Endodermal cell (in vitro differentiated cells): ENCODE data around the gene STAT6. TPM values are rescaled to one million over a fixed set of nuclear protein-coding genes. Genes with fewer than 3 reads are reported as not detected.

Experiments
- DNase-seq: peaks from one replicate; pipeline ENCODE4 v3.0.0-alpha.2; 2017
- H3K27ac ChIP-seq: 2 replicates; pipeline ENCODE4 v1.5.1; 2013; ENCODE audit warnings: mild to moderate bottlenecking, low read depth, low read length, moderate library complexity
- H3K27me3 ChIP-seq: 2 replicates; pipeline ENCODE4 v1.6.1; 2013; ENCODE audit warnings: mild to moderate bottlenecking, low read length, moderate library complexity; ENCODE audit not compliant: insufficient read depth, control insufficient read depth, poor library complexity, severe bottlenecking
- H3K36me3 ChIP-seq: 2 replicates; pipeline ENCODE4 v1.7.0; 2013; ENCODE audit warnings: mild to moderate bottlenecking, low read length, moderate library complexity; ENCODE audit not compliant: control insufficient read depth, insufficient read depth
- H3K4me1 ChIP-seq: one replicate; pipeline ENCODE4 v1.7.0; 2013; ENCODE audit warnings: low read length; ENCODE audit not compliant: control insufficient read depth, insufficient read depth
- H3K4me3 ChIP-seq: 2 replicates; pipeline ENCODE4 v1.5.1; 2013; ENCODE audit warnings: mild to moderate bottlenecking, low read length, moderate library complexity
- H3K9ac ChIP-seq: 2 replicates; pipeline ENCODE4 v1.6.1; 2013; ENCODE audit warnings: mild to moderate bottlenecking, low read length, moderate library complexity; ENCODE audit not compliant: poor library complexity, severe bottlenecking; ENCODE audit errors: extremely low read depth
- H3K9me3 ChIP-seq: 2 replicates; pipeline ENCODE4 v1.6.1; 2013; ENCODE audit warnings: mild to moderate bottlenecking, low read length, moderate library complexity; ENCODE audit not compliant: control insufficient read depth
- H3K27ac Mint-ChIP-seq: 2 replicates; pipeline ENCODE4 v1.8.0; 2020; ENCODE audit warnings: mixed read lengths
- H3K27me3 Mint-ChIP-seq: 2 replicates; pipeline ENCODE4 v1.8.0; 2021; ENCODE audit warnings: mild to moderate bottlenecking, mixed read lengths; ENCODE audit not compliant: insufficient read depth
- H3K36me3 Mint-ChIP-seq: 2 replicates; pipeline ENCODE4 v1.8.0; 2020; ENCODE audit warnings: low read depth, mixed read lengths
- H3K4me1 Mint-ChIP-seq: 2 replicates; pipeline ENCODE4 v1.8.0; 2020; ENCODE audit warnings: mixed read lengths
- H3K4me3 Mint-ChIP-seq: 2 replicates; pipeline ENCODE4 v1.8.0; 2020; ENCODE audit warnings: mild to moderate bottlenecking, moderate library complexity, mixed read lengths
- H3K9me3 Mint-ChIP-seq: 2 replicates; pipeline ENCODE4 v1.8.0; 2020; ENCODE audit warnings: mild to moderate bottlenecking, mixed read lengths
- CTCF ChIP-seq: fragments of 200-600 bp; sonication (generic); conservative IDR thresholded peaks from 2 replicates; pipeline ENCODE4 v1.5.0; 2021; ENCODE audit warnings: antibody characterized with exemption, mild to moderate bottlenecking
- WGBS, 2 experiments: methylation state at CpG; one replicate each; pipeline versions ENCODE4 v1.1.5 to v1.1.7; 2013; ENCODE audit warnings: missing lambda C conversion rate in 2 of 2, mixed read lengths in 1 of 2; ENCODE audit not compliant: insufficient coverage in 1 of 2, insufficient read length in 1 of 2; 5-methylcytosine and 5-hydroxymethylcytosine counted together
- total RNA-seq, 2 donors: library from RNA; stranded (reverse); fragmentation: NEBNext Ultra II Directional in 1 of 2; extraction: Animal tissue kit (Norgen Biotek cat#: 25700) in 1 of 2; gene quantifications; 2 replicates in 1 of 2; 3 replicates in 1 of 2; pipeline ENCODE4 v1.2.1, GENCODE V29; 2021

The STAT6 gene
- total RNA-seq, 2 donors from 2014 or later = 60.2 to 102 TPM

GRCh38 chr12:57148469-57149244, 37.5 kb upstream of the STAT6 start:
- no peak for TF ChIP-seq CTCF
- no peak for DNase-seq
- Mint-ChIP-seq H3K9me3 (no peaks in the 10 kb centered on the region), H3K4me1 (peaks cover 36% of the 10 kb centered on the region), H3K27ac (peak overlapping the region; percentile 83), H3K4me3 (no peak overlapping the region), H3K27me3 (no peaks in the 10 kb centered on the region), H3K36me3 (peaks cover 42% of the 10 kb centered on the region)
- Histone ChIP-seq H3K27me3 (no peaks in the 10 kb centered on the region), H3K4me1 (peaks cover 26% of the 10 kb centered on the region), H3K36me3 (peaks cover 62% of the 10 kb centered on the region), H3K27ac (no peak overlapping the region), H3K4me3 (no peak overlapping the region), H3K9me3 (no peaks in the 10 kb centered on the region), H3K9ac (no peak overlapping the region)
- WGBS, 2 experiments = 90% methylated on average over 3 of the region's 4 CpGs; no CpG with 5 or more reads in 1 of the 2 experiments

GRCh38 chr12:57146961-57147944, 36.1 kb upstream of the STAT6 start, which contains the start of gene LRP1-AS:
Gene LRP1-AS, minus strand, starts transcription at chr12:57147619.
- no peak within 1 kb of the TSS for H3K9ac ChIP-seq
- no peak within 1 kb of the TSS for H3K4me3 ChIP-seq
- no peak for TF ChIP-seq CTCF
- peak within 1 kb of the TSS; percentile 57 for H3K27ac ChIP-seq
- Mint-ChIP-seq H3K4me1 (peaks cover 36% of the 10 kb centered on the region), H3K36me3 (peaks cover 45% of the 10 kb centered on the region), H3K4me3 (peak within 1 kb of the TSS; percentile 33), H3K9me3 (no peaks in the 10 kb centered on the region), H3K27ac (peak within 1 kb of the TSS; percentile 85), H3K27me3 (no peaks in the 10 kb centered on the region)
- no peaks in the 10 kb centered on the region for H3K9me3 ChIP-seq
- DNase-seq = peak; percentile 72
- WGBS, 2 experiments = 40 to 85% methylated on average over 2 to 8 of the region's 8 CpGs
- peaks cover 26% of the 10 kb centered on the region for H3K4me1 ChIP-seq
- no peaks in the 10 kb centered on the region for H3K27me3 ChIP-seq
- H3K36me3 ChIP-seq = peaks cover 56% of the 10 kb centered on the region

- no peak for DNase-seq
- Mint-ChIP-seq H3K27ac (no peak overlapping the region), H3K36me3 (peaks cover 54% of the 10 kb centered on the region), H3K4me1 (peaks cover 36% of the 10 kb centered on the region), H3K4me3 (no peak overlapping the region), H3K9me3 (no peaks in the 10 kb centered on the region), H3K27me3 (no peaks in the 10 kb centered on the region)
- no peak for TF ChIP-seq CTCF
- Histone ChIP-seq H3K4me3 (no peak overlapping the region), H3K9ac (no peak overlapping the region), H3K27ac (no peak overlapping the region), H3K4me1 (peaks cover 26% of the 10 kb centered on the region), H3K27me3 (no peaks in the 10 kb centered on the region), H3K9me3 (no peaks in the 10 kb centered on the region), H3K36me3 (peaks cover 68% of the 10 kb centered on the region)
- 84% methylated on average over 2 of the region's 2 CpGs; no CpG with 5 or more reads in 1 of the 2 experiments for WGBS, 2 experiments
These were observed 34.9 kb upstream of the STAT6 start for GRCh38 chr12:57146092-57146491.
